Breast epithelium (tissue), 3 donors: ENCODE measurements around the gene ABHD4.

Source experiments
- CTCF ChIP-seq, 3 donors: fragments of 450-650 bp; IDR thresholded peaks; one replicate each; pipeline ENCODE4 v1.5.1; 2016 to 2017; ENCODE audit warnings: antibody characterized with exemption in 3 of 3, mild to moderate bottlenecking in 3 of 3, moderate library complexity in 3 of 3
- POLR2A ChIP-seq: fragments of 450-650 bp; IDR thresholded peaks from one replicate; pipeline ENCODE4 v1.6.1; 2016; ENCODE audit warnings: antibody characterized with exemption, mild to moderate bottlenecking, moderate library complexity
- POLR2AphosphoS5 ChIP-seq, 3 donors: sonication (generic); formaldehyde crosslinking; IDR thresholded peaks; one replicate each; pipeline ENCODE4 v1.6.1; 2017; ENCODE audit warnings: antibody characterized with exemption in 3 of 3

DNA sequence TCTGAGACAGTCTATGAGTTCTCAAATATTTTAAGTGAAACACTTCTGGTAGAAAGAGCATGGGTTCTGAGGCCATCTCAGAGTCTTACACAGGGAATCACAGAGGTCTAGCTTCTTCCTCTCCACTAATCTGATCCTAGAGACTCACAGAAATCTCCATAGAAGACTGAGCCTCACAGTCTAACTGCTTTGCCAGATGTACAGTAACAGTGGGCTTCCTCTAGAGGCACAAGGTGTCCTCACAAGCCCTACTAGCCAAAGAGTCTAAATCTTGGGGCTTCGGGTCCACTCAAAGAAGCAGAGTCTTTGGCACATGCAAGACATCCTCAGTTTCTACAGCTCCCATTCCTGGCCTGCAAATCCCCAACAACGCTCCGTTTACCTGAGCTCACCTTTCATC, 32.0 kb downstream of the ABHD4 start:
- TF ChIP-seq CTCF (IDR thresholded peaks at IDR 0.05) (no peak), POLR2AphosphoS5 (IDR thresholded peaks at IDR 0.05) (no peak), POLR2A (no peak)
